Esophagus (tissue), 2 donors: ENCODE data around the gene ORAI2. TPM values are rescaled to one million over a fixed set of nuclear protein-coding genes. Genes with fewer than 3 reads are reported as not detected.

Experiments
- H3K27ac ChIP-seq, 2 donors: one replicate each; pipeline ENCODE4 v1.5.1; 2013; ENCODE audit warnings: low read depth in 2 of 2, mild to moderate bottlenecking in 2 of 2, inconsistent platforms in 1 of 2, low read length in 1 of 2, moderate library complexity in 1 of 2
- H3K27me3 ChIP-seq, 2 donors: one replicate each; pipeline ENCODE4 v1.6.1; 2013; ENCODE audit warnings: low read length in 2 of 2, control low read depth in 1 of 2, mild to moderate bottlenecking in 1 of 2; ENCODE audit not compliant: insufficient read depth in 2 of 2, control insufficient read depth in 1 of 2
- H3K36me3 ChIP-seq, 2 donors: one replicate each; pipeline ENCODE4 v1.6.1; 2013; ENCODE audit warnings: low read length in 1 of 2; ENCODE audit not compliant: control insufficient read depth in 2 of 2, insufficient read depth in 2 of 2
- H3K4me1 ChIP-seq, 2 donors: one replicate each; pipeline ENCODE4 v1.6.1; 2013; ENCODE audit warnings: low read length in 1 of 2; ENCODE audit not compliant: control insufficient read depth in 2 of 2, insufficient read depth in 2 of 2
- H3K4me3 ChIP-seq, 2 donors: one replicate each; pipeline ENCODE4 v1.5.1; 2013; ENCODE audit warnings: low read length in 2 of 2, mild to moderate bottlenecking in 2 of 2, low read depth in 1 of 2, moderate library complexity in 1 of 2
- H3K9me3 ChIP-seq, 2 donors: one replicate each; pipeline ENCODE4 v1.6.1; 2013; ENCODE audit warnings: mild to moderate bottlenecking in 2 of 2, low read depth in 1 of 2, low read length in 1 of 2, moderate library complexity in 1 of 2; ENCODE audit not compliant: control insufficient read depth in 2 of 2, insufficient read depth in 1 of 2
- WGBS, 2 donors: extraction: QIAGEN DNeasy Blood & Tissue Kit; methylation state at CpG; one replicate each; pipeline ENCODE4 v1.1.7; 2013; 5-methylcytosine and 5-hydroxymethylcytosine counted together
- polyA plus RNA-seq, 2 donors: library from polyadenylated mRNA; stranded (reverse); fragments of 200-250 nt; gene quantifications; one replicate each; pipeline ENCODE4 v1.2.3, GENCODE V29; 2013
- donor health status: healthy with polysubstance abuse.
- donor health status: Bipolar disorder and iron deficiency.

ORAI2 gene
- polyA plus RNA-seq, result 1 to 10 TPM in 1 of 2 donors, under 1 TPM in 1; 0.71 to 1.4 TPM

DNA sequence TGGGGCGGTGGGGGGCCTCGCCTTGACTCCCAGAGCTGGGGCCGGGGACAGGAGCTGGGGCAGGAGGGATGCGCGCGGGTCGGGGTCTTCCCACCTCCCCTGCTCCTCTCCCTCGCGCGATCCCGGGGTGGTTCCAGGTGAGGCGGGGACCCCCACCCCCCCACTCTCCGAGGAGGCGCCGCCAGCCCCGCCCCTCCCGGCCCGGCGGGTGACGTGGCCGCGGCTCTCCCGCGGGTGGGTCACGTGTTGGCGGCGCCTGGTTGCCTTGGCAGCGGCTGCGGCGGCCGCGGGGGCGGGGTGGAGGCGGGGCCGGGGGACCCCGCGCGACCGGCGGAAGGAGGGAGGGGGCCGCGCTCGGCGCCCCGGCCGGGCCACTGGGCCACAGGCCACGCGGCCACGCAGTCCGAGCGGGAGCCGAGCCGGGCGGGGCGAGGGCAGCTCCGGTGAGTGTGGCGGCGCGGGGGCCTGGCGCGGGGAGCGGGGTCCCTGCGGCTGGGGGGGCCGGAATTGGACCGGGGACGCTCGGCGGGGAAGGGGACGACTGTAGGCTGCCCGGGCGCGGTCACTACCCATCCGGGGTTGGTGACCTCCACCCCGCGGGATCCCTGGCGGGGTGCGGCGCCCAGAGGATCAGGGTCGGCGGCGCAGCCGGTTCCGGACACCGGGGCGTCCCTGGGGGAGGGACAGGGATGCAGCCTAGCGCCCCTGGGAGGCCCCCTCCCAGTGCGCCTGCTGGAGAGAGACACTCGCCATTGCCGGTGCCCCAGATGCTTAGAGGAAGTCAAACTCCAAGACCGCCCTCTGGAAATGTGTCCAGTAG is at the start of gene ORAI2:
Gene ORAI2 (plus strand): TSS at position 357 of the 820 bp plus-strand sequence. CDS start 5,382 bp downstream, outside the sequence.
- WGBS, 2 donors, result 0 to 1% methylated on average over 56 to 90 of the region's 90 CpGs
- Histone ChIP-seq H3K27ac (peak within 1 kb of the TSS; percentile 60 to 73), H3K36me3 (no peaks in the 10 kb centered on the region), H3K4me1 (peaks cover 0 to 6% of the 10 kb centered on the region in 2 donors), H3K4me3 (peak within 1 kb of the TSS; percentile 65 to 67), H3K9me3 (no peaks in the 10 kb centered on the region), H3K27me3 (no peaks in the 10 kb centered on the region)

GRCh38 chr7:102387064-102387463 is 46.3 kb upstream of the ORAI2 start:
- Histone ChIP-seq H3K9me3 (no peaks in the 10 kb centered on the region), H3K27ac (no peak overlapping the region), H3K27me3 (no peaks in the 10 kb centered on the region), H3K4me1 (no peaks in the 10 kb centered on the region), H3K36me3 (peaks cover 0 to 2% of the 10 kb centered on the region in 2 donors), H3K4me3 (no peak overlapping the region)
- 93 to 96% methylated on average over 6 of the region's 6 CpGs for WGBS, 2 donors

GRCh38 chr7:102389810-102390209 is 43.6 kb upstream of the ORAI2 start:
- WGBS, 2 donors, result 88 to 97% methylated on average over 3 of the region's 3 CpGs
- Histone ChIP-seq H3K27me3 (no peaks in the 10 kb centered on the region), H3K4me1 (no peaks in the 10 kb centered on the region), H3K36me3 (peaks cover 2% of the 10 kb centered on the region in 2 donors), H3K27ac (no peak overlapping the region), H3K9me3 (no peaks in the 10 kb centered on the region), H3K4me3 (no peak overlapping the region)

DNA sequence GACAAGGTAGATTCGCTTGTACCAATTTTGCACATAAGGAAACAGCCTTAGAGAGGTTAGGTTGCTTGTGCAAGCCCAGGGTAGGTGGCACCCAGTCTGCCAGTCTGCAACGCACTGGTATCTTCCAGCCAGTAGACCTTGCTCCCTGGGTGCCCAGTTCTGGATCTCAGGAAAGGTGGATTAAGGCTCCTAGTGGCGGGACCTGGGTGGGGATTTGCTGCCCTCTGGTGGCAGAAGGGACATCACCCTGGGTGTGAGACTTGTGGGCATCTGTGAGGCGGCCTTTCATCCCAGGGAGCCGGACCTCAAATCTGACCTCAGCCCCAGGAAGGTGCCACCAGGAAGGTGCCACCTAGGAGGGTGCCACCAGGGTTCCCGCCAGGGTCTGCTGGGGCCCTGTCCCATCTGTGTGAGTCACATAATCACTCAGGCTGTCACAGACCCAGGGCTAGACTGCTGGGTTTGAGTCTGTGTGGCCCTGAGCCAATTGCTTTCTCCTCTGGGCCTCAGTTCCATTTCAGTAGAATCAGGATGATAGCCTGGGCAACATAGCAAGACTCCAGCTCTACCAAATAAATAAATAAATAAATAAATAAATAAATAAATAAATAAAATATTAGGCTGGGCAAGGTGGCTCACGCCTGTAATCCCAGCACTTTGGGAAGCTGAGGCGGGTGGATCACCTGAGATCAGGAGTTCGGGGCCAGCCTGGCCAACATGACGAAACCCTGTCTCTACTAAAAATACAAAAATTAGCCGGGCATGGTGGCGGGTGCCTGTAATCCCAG is 42.5 kb upstream of the ORAI2 start:
- WGBS, 2 donors, result 56 to 62% methylated on average over 9 to 12 of the region's 12 CpGs
- H3K36me3 ChIP-seq, result peaks cover 2% of the 10 kb centered on the region in 2 donors
- H3K4me3 ChIP-seq, result no peak overlapping the region
- H3K27ac ChIP-seq, result no peak overlapping the region
- no peaks in the 10 kb centered on the region for H3K4me1 ChIP-seq
- H3K9me3 ChIP-seq, result no peaks in the 10 kb centered on the region
- H3K27me3 ChIP-seq, result no peaks in the 10 kb centered on the region

DNA sequence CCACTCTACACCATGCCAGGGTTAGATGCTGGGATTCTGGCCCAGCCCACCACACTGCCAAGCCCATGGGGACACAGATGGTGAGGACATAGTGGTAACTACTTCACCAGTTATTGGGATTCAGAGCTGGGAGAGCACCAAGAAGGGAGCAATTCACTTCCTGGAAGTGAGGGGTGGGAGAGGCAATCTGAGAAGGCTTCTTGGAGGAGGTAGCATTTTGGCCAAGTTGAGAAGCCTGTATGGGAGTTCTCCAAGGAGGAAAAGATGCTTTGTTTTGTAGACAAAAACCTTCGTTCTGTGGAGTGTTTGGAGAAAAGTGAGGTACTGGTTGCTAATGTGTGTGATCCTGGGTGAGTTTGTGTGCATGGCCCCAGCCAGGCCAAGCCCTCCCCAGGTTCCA is 41.0 kb upstream of the ORAI2 start:
- Histone ChIP-seq H3K4me1 (peaks cover 0 to 2% of the 10 kb centered on the region in 2 donors), H3K36me3 (peaks cover 2% of the 10 kb centered on the region in 2 donors), H3K4me3 (no peak overlapping the region), H3K27ac (no peak overlapping the region), H3K9me3 (no peaks in the 10 kb centered on the region), H3K27me3 (no peaks in the 10 kb centered on the region)
- WGBS, 2 donors, result 87 to 90% methylated on average over 1 of the region's 1 CpG

DNA sequence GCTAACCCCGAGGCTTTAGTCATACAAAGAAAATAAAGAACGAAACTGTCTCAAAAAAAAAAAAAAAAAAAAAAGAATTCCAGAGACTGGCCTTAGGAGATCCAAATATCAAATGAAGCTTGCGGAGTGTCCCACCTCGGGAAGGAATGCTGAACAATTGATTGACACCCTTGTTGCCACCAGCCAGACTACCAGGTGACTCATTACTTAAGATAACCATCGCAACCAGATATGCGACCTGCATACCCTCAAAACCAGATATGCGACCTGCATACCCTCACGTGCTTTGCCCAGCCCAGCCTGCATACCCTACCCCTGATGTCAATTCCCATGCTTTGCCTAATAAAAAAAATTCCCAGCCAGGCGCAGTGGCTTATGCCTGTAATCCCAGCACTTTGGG is 39.9 kb upstream of the ORAI2 start:
- H3K4me1 ChIP-seq, result peaks cover 0 to 2% of the 10 kb centered on the region in 2 donors
- peaks cover 2% of the 10 kb centered on the region in 2 donors for H3K36me3 ChIP-seq
- H3K4me3 ChIP-seq, result no peak overlapping the region
- H3K9me3 ChIP-seq, result no peaks in the 10 kb centered on the region
- no peak overlapping the region for H3K27ac ChIP-seq
- WGBS, 2 donors, result 88 to 89% methylated on average over 9 of the region's 9 CpGs
- no peaks in the 10 kb centered on the region for H3K27me3 ChIP-seq

- peak overlapping the region; percentile 89 to 97 for H3K4me3 ChIP-seq
- H3K4me1 ChIP-seq, result peaks cover 0 to 2% of the 10 kb centered on the region in 2 donors
- no peaks in the 10 kb centered on the region for H3K9me3 ChIP-seq
- peaks cover 2 to 3% of the 10 kb centered on the region in 2 donors for H3K36me3 ChIP-seq
- peak overlapping the region; percentile 69 to 85 for H3K27ac ChIP-seq
- no peaks in the 10 kb centered on the region for H3K27me3 ChIP-seq
- WGBS, 2 donors, result 9 to 11% methylated on average over 9 of the region's 9 CpGs
Measured at GRCh38 chr7:102395592-102395872, 37.8 kb upstream of the ORAI2 start.

GRCh38 chr7:102395873-102396709 is 37.3 kb upstream of the ORAI2 start, which contains the start of gene PRKRIP1:
PRKRIP1 (plus strand) TSS chr7:102396363; CDS start chr7:102396412, 49 bp downstream.
- Histone ChIP-seq H3K27ac (peak within 1 kb of the TSS; percentile 69 to 90), H3K27me3 (no peaks in the 10 kb centered on the region), H3K9me3 (no peaks in the 10 kb centered on the region), H3K4me3 (peak within 1 kb of the TSS; percentile 89 to 97), H3K4me1 (peaks cover 0 to 2% of the 10 kb centered on the region in 2 donors), H3K36me3 (peaks cover 2% of the 10 kb centered on the region in 2 donors)
- 0% methylated on average over 57 of the region's 59 CpGs for WGBS, 2 donors

DNA sequence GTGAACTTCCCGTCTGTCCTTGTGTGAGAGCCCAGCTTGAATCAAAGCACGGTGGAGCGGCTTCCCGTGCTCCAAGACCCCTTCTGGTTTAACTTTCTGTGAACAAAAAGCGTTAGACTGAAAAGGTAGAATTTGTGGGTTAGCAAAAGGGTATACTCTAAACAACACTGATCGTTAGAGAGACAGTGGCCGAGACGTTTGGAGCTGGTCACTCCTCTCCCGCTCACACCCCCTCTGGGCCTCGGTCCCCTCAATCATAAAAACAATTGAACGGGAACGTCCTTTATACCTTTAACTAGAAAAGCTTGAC is 36.7 kb upstream of the ORAI2 start:
- Histone ChIP-seq H3K4me3 (peak overlapping the region; percentile 89 to 97), H3K9me3 (no peaks in the 10 kb centered on the region), H3K27me3 (no peaks in the 10 kb centered on the region), H3K27ac (peak overlapping the region; percentile 69 to 90), H3K36me3 (peaks cover 2% of the 10 kb centered on the region in 2 donors), H3K4me1 (peaks cover 0 to 2% of the 10 kb centered on the region in 2 donors)
- WGBS, 2 donors, result 0% methylated on average over 12 of the region's 12 CpGs
